ENCODE measurements around the gene DCLK2.
A peak's percentile ranks its signal among the peaks of the same experiment; 100 is the strongest.

The DCLK2 gene

GRCh38 chr4:150280081-150280895, 202.0 kb downstream of the DCLK2 start:
- no peak for DNase-seq

GRCh38 chr4:150280975-150281374, 202.7 kb downstream of the DCLK2 start:
- DNase-seq, result no peak

DNA sequence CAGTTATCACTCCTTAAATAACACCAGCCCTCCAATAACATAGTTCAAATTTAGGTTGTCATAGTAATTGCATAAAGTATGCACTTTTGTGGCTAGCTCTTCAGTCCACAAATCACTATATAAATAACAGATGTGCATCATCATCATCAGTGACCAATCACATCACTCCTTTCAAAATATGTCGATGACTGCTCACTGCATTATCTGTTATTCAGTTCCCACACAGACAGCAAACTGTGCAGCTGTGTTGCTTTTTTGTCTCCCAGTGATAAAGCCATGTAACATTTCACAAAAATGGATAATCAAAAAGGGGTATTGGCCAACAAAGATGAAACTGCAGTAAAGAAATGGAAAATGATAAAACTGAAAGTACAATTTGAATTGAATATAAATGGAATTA, 205.4 kb downstream of the DCLK2 start:
- no peak for DNase-seq

DNA sequence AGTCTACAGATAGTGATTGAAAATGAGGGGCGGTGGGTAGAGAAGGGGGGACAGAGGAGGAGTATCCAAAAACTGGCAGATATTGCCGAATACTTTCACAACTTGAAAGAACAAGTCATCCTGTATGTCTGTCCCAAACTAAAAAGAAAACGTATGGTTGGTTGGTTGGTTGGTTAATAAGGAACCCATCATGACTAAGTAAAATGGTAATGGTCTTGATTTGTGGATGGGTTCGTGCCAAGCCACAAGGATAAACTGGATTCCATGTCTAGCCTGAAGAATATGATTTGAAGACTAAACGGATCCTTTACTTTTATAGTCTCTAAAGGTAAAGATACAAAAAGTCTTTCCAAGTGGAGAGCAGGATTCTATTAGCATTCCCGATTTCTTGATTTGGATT, 208.4 kb downstream of the DCLK2 start:
- DNase-seq, result no peak

DNA sequence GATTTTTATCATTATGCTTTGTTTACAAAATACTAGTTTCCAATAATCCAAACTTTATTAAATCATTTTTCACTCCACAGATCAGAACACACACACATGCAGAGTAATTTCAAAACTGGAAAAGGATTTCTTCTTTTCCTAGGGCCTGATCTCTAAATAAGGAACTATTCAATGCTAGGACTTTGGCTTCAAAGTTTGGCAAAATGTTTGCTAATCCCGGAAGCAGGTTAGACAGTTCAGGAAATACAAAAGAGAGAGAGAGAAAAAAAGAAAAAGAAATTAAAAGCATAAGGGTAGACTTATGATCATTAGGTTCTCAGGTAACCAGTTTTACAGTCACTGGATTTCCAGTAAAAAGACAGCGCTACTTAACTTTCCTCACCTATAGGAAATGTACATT, 211.0 kb downstream of the DCLK2 start:
- DNase-seq, result no peak

DNA sequence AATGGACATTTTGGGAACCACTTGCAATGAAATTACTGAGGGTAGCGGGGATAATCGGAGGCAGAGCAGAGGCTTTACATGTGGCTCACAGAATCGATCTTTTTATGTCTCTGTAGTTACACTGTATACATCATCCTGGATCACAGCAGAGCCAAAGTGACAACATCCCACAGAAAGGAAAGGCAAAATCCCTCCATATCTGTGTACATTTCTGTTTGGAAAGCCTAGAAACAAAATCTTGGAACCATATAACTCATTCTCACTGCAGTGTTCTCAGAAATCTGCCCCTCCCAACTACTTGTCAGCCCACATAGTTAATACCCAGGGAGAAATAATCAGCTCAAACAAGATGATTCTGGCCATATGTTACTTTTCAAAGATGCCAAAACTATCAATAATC, 211.6 kb downstream of the DCLK2 start:
- DNase-seq, result no peak

DNA sequence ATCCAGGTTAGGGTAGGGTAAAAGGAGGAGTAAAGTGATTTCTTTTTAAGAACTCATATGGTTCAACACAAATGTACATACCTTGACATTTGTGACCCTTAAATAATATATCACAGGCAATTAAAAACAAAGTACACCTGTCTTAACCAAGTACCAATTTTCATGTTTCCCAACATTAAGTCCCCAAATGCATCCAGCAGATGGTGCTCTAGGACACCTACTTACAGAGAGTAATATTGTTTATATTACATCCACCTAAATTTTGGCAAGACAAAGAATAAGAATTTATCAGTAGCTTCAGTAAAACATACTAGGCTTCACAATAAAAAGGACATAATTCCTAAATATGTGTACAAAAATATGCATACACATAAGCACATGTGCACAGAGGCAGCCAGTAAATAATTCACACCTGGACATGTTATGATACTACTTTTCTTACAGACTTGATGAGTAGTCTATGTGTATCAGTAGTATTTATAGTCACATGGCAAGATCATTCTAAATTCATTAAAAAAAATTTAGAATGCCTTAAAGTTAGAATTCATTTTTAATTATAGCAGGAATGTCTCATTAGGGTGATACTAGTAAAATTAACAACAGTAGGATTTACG, 219.7 kb downstream of the DCLK2 start:
- DNase-seq, result peak; percentile 43

DNA sequence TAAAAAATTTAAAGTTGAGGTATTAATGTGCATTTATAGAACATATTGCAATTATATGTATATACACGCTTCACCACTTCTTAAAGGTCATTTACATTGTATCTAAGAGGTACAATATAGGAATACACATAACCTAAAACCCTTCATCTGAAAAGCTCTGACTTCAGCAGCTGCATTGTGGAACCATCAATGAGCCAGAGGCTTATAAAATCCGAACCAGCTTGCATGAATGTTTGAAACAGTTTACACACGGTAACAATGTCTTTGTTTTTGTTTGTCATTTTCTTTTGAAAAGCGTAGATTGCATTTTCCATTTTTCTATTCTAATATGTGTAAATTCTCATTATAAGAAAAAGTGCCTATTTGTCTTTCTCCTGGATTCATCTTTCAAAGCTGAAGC, 221.6 kb downstream of the DCLK2 start:
- no peak for DNase-seq

DNA sequence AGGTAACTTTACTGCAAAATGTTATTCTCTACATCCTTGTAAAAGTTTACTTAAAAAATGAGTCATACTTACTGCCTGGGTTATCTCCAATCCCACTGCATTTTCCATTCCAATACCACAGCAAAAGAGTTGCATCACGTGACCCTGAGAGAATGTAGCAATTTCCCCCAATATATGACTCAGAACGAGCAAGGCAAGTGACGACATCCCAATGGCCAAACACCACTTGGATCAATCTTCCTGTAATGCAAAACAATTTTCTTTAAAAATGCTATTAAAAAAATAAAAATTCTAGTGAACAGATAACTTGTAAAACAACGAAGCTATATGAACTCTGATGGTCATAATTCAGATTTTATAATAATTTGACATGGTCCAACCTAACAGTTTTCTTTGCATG, 224.3 kb downstream of the DCLK2 start:
- no peak for DNase-seq

GRCh38 chr4:150305995-150306394, 227.8 kb downstream of the DCLK2 start:
- no peak for DNase-seq

DNA sequence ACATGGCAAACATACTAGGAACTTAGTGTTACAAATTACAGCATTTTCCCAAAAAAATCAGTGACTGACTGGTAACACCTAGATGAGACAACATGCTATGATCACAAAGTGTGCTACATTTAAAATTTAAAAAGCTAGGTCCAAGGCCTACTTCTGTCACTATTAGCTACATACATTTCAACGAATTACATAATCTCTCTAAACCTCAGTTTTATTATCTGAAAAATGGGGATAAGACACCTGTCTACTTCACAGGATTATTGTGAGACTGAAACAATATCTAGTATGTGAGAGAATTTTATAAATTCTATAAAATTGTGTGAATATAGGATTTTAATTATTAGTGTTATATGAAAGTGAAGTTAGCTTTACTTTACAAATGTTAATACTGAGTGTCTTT, 228.5 kb downstream of the DCLK2 start:
- DNase-seq, result no peak

Data from NCI-H446 treated with DMSO at 0.1 percent for 48 hours (cell line).